ENCODE data around the gene PNMA5.

GRCh38 chrX:152992115-152992514, 1.8 kb downstream of the PNMA5 start:
- no peak for TF ChIP-seq CTCF (conservative IDR thresholded peaks at IDR 0.05; ENCODE audit: low read depth, low read length)
- no peak for TF ChIP-seq EZH2 (IDR thresholded peaks at IDR 0.05; ENCODE audit: low read length, unreplicated experiment)

Data from PC-3 (cell line).